ENCODE measurements around the gene ABTB2.

ABTB2 gene

GRCh38 chr11:34190192-34191139 is 167.3 kb downstream of the ABTB2 start:
- Histone ChIP-seq H3K4me3 (replicated peaks; ENCODE audit: insufficient read depth, low read length) (no peak overlapping the region), H3K27me3 (ENCODE audit: insufficient read depth, poor library complexity, severe bottlenecking) (no peaks in the 10 kb centered on the region), H3K27ac (replicated peaks) (no peak overlapping the region)
- no peak for TF ChIP-seq SPI1 (IDR thresholded peaks at IDR 0.05; ENCODE audit: borderline replicate concordance, low read depth)
- no peak for TF ChIP-seq REST (IDR thresholded peaks at IDR 0.05; ENCODE audit: insufficient replicate concordance, low read depth)
- TF ChIP-seq POLR2AphosphoS5 (IDR thresholded peaks at IDR 0.05; ENCODE audit: low read depth) = no peak
- TF ChIP-seq CTCF (IDR thresholded peaks at IDR 0.05; ENCODE audit: insufficient read depth, low read length) = no peak
- no peak for TF ChIP-seq GABPA (IDR thresholded peaks at IDR 0.05; ENCODE audit: low read depth)
- DNase-seq (ENCODE audit: low read depth in 1 of 2, low spot score in 1 of 2) = no peak

- H3K4me3 ChIP-seq (replicated peaks; ENCODE audit: insufficient read depth, low read length) = no peak overlapping the region
- TF ChIP-seq REST (IDR thresholded peaks at IDR 0.05; ENCODE audit: insufficient replicate concordance, low read depth) = no peak
- no peak for DNase-seq (ENCODE audit: low read depth in 1 of 2, low spot score in 1 of 2)
- no peak overlapping the region for H3K27ac ChIP-seq (replicated peaks)
- no peaks in the 10 kb centered on the region for H3K27me3 ChIP-seq (ENCODE audit: insufficient read depth, poor library complexity, severe bottlenecking)
Measured at GRCh38 chr11:34189191-34189590, 168.6 kb downstream of the ABTB2 start.

GRCh38 chr11:34188181-34188580 is 169.6 kb downstream of the ABTB2 start:
- TF ChIP-seq POLR2AphosphoS5 (IDR thresholded peaks at IDR 0.05; ENCODE audit: low read depth) = no peak
- TF ChIP-seq SPI1 (IDR thresholded peaks at IDR 0.05; ENCODE audit: borderline replicate concordance, low read depth) = no peak
- no peak for TF ChIP-seq REST (IDR thresholded peaks at IDR 0.05; ENCODE audit: insufficient replicate concordance, low read depth)
- TF ChIP-seq GABPA (IDR thresholded peaks at IDR 0.05; ENCODE audit: low read depth) = no peak
- TF ChIP-seq CTCF (IDR thresholded peaks at IDR 0.05; ENCODE audit: insufficient read depth, low read length) = no peak

More at GRCh38 chr11:34188181-34188580, 169.6 kb downstream of the ABTB2 start:
- no peak overlapping the region for H3K27ac ChIP-seq (replicated peaks)
- H3K27me3 ChIP-seq (ENCODE audit: insufficient read depth, poor library complexity, severe bottlenecking) = no peaks in the 10 kb centered on the region
- no peak for DNase-seq (ENCODE audit: low read depth in 1 of 2, low spot score in 1 of 2)
- H3K4me3 ChIP-seq (replicated peaks; ENCODE audit: insufficient read depth, low read length) = no peak overlapping the region
